Measurements from ENCODE around the gene SRSF4.

GRCh38 chr1:29208442-29208841 lies 26.7 kb upstream of the SRSF4 start:
- TF ChIP-seq, protein P1, sequence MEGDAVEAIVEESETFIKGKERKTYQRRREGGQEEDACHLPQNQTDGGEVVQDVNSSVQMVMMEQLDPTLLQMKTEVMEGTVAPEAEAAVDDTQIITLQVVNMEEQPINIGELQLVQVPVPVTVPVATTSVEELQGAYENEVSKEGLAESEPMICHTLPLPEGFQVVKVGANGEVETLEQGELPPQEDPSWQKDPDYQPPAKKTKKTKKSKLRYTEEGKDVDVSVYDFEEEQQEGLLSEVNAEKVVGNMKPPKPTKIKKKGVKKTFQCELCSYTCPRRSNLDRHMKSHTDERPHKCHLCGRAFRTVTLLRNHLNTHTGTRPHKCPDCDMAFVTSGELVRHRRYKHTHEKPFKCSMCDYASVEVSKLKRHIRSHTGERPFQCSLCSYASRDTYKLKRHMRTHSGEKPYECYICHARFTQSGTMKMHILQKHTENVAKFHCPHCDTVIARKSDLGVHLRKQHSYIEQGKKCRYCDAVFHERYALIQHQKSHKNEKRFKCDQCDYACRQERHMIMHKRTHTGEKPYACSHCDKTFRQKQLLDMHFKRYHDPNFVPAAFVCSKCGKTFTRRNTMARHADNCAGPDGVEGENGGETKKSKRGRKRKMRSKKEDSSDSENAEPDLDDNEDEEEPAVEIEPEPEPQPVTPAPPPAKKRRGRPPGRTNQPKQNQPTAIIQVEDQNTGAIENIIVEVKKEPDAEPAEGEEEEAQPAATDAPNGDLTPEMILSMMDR (IDR thresholded peaks at IDR 0.05) = no peak
- TF ChIP-seq POLR2A (IDR thresholded peaks at IDR 0.05) = no peak

Measured in ovary (tissue), 3 donors.